HepG2 (cell line): Measurements from ENCODE around the gene RIPOR3. TPM values are rescaled to one million over a fixed set of nuclear protein-coding genes. Genes with fewer than 3 reads are reported as not detected.

Source experiments
- CEBPB ChIP-seq: IDR thresholded peaks from 2 replicates; pipeline ENCODE4 v1.6.1; 2011; ENCODE audit warnings: low read depth, low read length, improper control_type of control experiment, borderline replicate concordance
- KDM5A ChIP-seq: fragments of 200-600 bp; sonication (generic); IDR thresholded peaks from 2 replicates; pipeline ENCODE4 v1.7.0; 2018; ENCODE audit warnings: antibody characterized with exemption, mild to moderate bottlenecking, low read length, borderline replicate concordance
- POLR2AphosphoS2 ChIP-seq: IDR thresholded peaks from 2 replicates; pipeline ENCODE4 v1.6.1; 2011; ENCODE audit warnings: low read depth, low read length, improper control_type of control experiment
- PRDM15 ChIP-seq: sonication (generic); formaldehyde crosslinking; IDR thresholded peaks from 2 replicates; pipeline ENCODE4 v1.4.0; 2020; ENCODE audit warnings: missing genetic modification reagents
- RARA ChIP-seq: IDR thresholded peaks from 2 replicates; pipeline ENCODE4 v1.6.1; 2016; ENCODE audit warnings: missing genetic modification reagents, missing compliant biosample characterization
- TIGD3 ChIP-seq: sonication (generic); formaldehyde crosslinking; IDR thresholded peaks from 2 replicates; pipeline ENCODE4 v1.5.1; 2020; ENCODE audit warnings: mild to moderate bottlenecking, missing genetic modification reagents, borderline replicate concordance
- ZBTB40 ChIP-seq, 2 experiments: fragments of 450-650 bp in 1 of 2; sonication (generic) in 1 of 2; formaldehyde crosslinking in 1 of 2; IDR thresholded peaks; 2 replicates each; pipeline versions ENCODE4 v1.6.1 to v1.8.0; 2016 to 2022; ENCODE audit warnings: antibody characterized with exemption in 1 of 2, mild to moderate bottlenecking in 1 of 2, missing genetic modification reagents in 1 of 2
- ZBTB8A ChIP-seq: sonication (generic); formaldehyde crosslinking; IDR thresholded peaks from 2 replicates; pipeline ENCODE4 v1.4.0; 2020; ENCODE audit warnings: mild to moderate bottlenecking, low read depth, missing genetic modification reagents, borderline replicate concordance
- ZNF550 ChIP-seq: sonication (generic); formaldehyde crosslinking; IDR thresholded peaks from 2 replicates; pipeline ENCODE4 v1.4.0; 2020; ENCODE audit warnings: mild to moderate bottlenecking, missing genetic modification reagents, borderline replicate concordance
- ZNF761 ChIP-seq: sonication (generic); formaldehyde crosslinking; conservative IDR thresholded peaks from 2 replicates; pipeline ENCODE4 v1.4.0; 2020; ENCODE audit warnings: mild to moderate bottlenecking, missing genetic modification reagents
- polyA plus RNA-seq, 8 experiments: library from polyadenylated mRNA; depleted of rRNA in 3 of 8; stranded (reverse) in 7 of 8; unstranded in 1 of 8; fragments of >200 nt; fragmentation: Illumina TruSeq in 4 of 8; extraction: Trizol in 4 of 8; gene quantifications; 2 replicates each; pipeline versions ENCODE4 v1.2.1 to v1.2.3, GENCODE V29; 2011 to 2016; ENCODE audit warnings: low read depth in 4 of 8, missing spikeins in 1 of 8, mixed read lengths in 1 of 8; ENCODE audit not compliant: insufficient read depth in 1 of 8
- total RNA-seq, 5 experiments: library from RNA; depleted of rRNA; stranded (reverse); fragments of >200 nt; fragmentation: Illumina TruSeq; extraction: Trizol; gene quantifications; 2 replicates each; pipeline ENCODE4 v1.2.3, GENCODE V29; 2016; ENCODE audit warnings: low read depth in 1 of 5
- TF ChIP-seq, protein P1 (sequence below): sonication (generic); formaldehyde crosslinking; IDR thresholded peaks from 2 replicates; pipeline ENCODE4 v1.4.0; 2020; ENCODE audit warnings: low read depth, mild to moderate bottlenecking, missing genetic modification reagents
- TF ChIP-seq, protein P2 (sequence below): IDR thresholded peaks from 2 replicates; pipeline ENCODE4 v1.6.1; 2016; ENCODE audit warnings: missing biosample characterization, missing genetic modification reagents, low read depth

Gene RIPOR3
- total and polyA plus RNA-seq, 2 of the 13 experiments (the other 11 are each of a cell fraction or from before 2014, with no cell fraction given): 0.18 TPM; not detected in 1

- TF ChIP-seq ZBTB40 (IDR thresholded peaks at IDR 0.05) (no peak), ZBTB40 (CRISPR knock-in tag; IDR thresholded peaks at IDR 0.05) (0 out of 2 replicates have a peak, but pooled peaks have one; percentile 11), ZBTB8A (no peak), RARA (CRISPR knock-in tag) (no peak), ZNF550 (CRISPR knock-in tag) (0 out of 2 replicates have a peak, but pooled peaks have one; percentile 33), CEBPB (no peak), TIGD3 (no peak), KDM5A (no peak), ZNF761 (CRISPR knock-in tag) (no peak), POLR2AphosphoS2 (no peak), PRDM15 (CRISPR knock-in tag) (no peak)
- TF ChIP-seq, protein P1, sequence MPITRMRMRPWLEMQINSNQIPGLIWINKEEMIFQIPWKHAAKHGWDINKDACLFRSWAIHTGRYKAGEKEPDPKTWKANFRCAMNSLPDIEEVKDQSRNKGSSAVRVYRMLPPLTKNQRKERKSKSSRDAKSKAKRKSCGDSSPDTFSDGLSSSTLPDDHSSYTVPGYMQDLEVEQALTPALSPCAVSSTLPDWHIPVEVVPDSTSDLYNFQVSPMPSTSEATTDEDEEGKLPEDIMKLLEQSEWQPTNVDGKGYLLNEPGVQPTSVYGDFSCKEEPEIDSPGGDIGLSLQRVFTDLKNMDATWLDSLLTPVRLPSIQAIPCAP: no peak
- TF ChIP-seq, protein P2, sequence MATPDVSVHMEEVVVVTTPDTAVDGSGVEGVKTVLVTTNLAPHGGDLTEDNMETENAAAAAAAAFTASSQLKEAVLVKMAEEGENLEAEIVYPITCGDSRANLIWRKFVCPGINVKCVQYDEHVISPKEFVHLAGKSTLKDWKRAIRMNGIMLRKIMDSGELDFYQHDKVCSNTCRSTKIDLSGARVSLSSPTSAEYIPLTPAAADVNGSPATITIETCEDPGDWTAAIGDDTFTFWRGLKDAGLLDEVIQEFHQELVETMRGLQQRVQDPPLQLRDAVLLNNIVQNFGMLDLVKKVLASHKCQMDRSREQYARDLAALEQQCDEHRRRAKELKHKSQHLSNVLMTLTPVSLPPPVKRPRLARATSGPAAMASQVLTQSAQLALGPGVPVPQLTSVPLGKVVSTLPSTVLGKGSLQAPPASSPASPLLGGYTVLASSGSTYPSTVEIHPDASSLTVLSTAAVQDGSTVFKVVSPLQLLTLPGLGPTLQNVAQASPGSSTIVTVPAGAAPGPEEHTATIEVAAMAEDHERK (CRISPR knock-in tag): no peak
Observed at GRCh38 chr20:50596694-50597021, 94.7 kb downstream of the RIPOR3 start (continued).
